Measurements from ENCODE around the gene SS18L1.

DNA sequence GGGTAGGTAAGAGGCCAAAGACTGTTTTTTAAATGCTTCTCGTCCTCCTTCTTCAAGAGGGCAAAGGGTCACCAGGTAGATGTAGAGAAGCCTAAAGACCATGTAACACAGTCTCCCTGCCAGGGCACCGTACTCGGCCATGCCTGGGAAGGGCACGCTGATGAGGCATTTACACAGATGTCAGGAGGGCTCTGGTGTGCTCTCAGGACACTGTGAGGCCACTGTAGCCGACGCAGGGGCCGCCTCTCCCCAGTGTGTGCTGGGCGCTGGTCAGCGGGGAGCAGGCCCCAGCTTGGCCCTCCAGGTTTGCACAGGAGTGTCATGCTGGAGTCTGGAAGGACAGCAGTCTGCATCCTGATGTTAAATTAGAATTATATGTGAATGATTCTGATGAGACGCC lies 32.1 kb downstream of the SS18L1 start:
- TF ChIP-seq SPI1 (IDR thresholded peaks at IDR 0.05; ENCODE audit: borderline replicate concordance, insufficient read depth, low read depth, low read length) (no peak), POLR2A (IDR thresholded peaks at IDR 0.05; ENCODE audit: low read depth, low read length) (no peak), SMC3 (IDR thresholded peaks at IDR 0.05; ENCODE audit: borderline replicate concordance, low read length) (no peak), ZNF384 (IDR thresholded peaks at IDR 0.05; ENCODE audit: borderline replicate concordance, low read depth, low read length) (no peak)
- TF ChIP-seq, protein P1, sequence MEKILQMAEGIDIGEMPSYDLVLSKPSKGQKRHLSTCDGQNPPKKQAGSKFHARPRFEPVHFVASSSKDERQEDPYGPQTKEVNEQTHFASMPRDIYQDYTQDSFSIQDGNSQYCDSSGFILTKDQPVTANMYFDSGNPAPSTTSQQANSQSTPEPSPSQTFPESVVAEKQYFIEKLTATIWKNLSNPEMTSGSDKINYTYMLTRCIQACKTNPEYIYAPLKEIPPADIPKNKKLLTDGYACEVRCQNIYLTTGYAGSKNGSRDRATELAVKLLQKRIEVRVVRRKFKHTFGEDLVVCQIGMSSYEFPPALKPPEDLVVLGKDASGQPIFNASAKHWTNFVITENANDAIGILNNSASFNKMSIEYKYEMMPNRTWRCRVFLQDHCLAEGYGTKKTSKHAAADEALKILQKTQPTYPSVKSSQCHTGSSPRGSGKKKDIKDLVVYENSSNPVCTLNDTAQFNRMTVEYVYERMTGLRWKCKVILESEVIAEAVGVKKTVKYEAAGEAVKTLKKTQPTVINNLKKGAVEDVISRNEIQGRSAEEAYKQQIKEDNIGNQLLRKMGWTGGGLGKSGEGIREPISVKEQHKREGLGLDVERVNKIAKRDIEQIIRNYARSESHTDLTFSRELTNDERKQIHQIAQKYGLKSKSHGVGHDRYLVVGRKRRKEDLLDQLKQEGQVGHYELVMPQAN (conservative IDR thresholded peaks at IDR 0.05), result no peak
